NCI-H2196 (cell line): ENCODE results near the gene CCDC150.
"Not testable (repeated sequence)": the region's sequence is repeated elsewhere in the genome, so short reads cannot be mapped to it uniquely, and the experiment has no call there.

Source experiments
- DNase-seq: peaks from one replicate; lab custom pipeline; 2025; ENCODE audit not compliant: unreplicated experiment; lab: John Stamatoyannopoulos, UW

The CCDC150 gene

DNA sequence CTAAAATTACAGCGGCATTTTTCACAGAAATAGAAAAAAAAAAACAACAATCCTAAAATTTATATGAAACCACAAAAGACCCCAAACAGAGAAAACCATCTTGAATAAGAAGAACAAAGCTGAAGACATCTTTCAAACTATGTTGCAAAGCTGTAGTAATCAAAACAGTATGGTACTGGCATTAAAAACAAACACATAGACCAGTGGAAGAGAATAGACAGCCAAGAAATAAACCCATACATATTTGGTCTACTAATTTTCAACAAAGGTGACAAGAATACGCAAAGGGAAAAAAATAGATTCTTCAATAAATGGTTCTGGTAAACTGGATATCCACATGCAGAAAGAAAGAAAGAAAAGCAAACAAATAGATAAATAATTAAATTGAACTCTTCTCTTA lies 9.0 kb upstream of the CCDC150 start:
- no peak for DNase-seq

DNA sequence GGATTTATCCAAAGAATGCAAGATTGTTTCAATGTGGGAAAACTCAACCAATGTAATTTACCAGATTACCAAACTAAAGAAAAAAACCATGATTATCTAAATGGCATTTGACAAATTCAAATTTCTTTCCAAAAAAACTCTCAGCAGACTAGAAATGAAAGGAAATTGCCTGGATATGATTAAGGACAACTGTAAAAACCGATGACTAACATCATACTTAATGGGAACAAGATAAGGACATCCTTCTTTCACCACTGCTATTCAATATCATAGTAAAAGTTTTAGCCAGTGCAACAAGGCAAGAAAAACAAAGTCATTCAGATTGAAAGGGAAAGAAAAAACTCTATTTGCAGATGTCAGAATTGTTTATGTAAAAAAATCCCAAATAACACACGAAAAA lies 4.4 kb upstream of the CCDC150 start:
- DNase-seq: no peak

DNA sequence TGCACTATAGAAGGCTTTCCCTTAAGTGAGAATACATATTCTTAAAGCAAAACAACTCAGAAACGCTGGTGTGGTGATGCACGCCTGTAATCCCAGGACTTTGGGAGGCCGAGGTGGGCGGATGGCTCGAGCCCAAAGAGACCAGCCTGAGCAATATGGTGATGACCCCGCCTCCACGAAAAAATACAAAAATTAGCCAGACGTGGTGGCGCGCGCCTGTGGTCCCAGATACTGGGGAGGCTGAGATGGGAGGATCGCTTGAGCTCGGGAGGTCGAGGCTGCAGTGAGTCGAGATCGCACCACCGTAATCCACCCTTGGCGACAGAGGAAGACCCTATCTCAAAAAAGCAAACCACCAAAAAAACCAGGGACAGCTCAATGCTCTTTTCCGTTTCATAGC lies 750 bp upstream of the CCDC150 start:
- DNase-seq: no peak

DNA sequence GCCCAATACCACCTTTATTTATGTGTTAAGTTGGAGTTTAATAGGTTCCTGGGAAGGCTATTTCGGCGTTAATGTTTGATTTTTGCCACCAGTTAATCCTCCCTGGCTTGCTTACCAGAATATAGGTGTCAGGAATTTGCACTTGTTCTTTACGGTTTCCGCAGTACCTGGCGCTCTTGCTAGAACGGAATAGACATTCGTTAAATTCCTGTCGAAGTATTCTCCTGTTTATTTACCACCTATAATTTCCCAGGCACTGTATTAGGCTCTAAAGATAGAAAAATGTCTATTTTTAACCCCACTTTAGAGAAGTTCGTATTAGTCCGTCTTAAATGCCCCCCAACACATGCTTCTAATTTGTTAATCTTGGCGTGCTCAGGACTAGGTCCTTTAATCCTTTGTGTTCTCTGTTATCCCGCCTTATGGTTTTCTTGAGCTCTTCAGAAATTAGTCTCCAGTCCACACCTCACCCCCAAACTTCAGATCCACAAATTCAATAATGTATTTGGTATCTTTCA lies 575 bp downstream of the CCDC150 start:
- DNase-seq: no peak

DNA sequence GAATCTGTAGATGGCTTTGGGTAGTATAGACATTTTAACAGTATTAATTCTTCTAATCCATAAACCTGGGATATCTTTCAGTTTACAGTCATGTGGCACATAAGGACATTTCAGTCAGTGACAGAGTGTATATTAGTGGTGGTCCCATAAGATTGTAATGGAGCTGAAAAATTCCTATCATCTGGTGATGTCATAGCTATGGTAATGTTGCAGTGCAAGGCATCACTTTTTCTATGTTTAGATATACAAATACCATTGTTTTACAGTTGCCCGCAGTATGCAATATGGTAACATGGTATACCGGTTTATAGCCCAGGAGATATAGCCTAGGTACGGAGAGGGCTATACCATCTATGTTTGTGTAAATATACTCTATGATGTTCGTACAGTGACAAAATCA lies 9.7 kb downstream of the CCDC150 start:
- DNase-seq: no peak

DNA sequence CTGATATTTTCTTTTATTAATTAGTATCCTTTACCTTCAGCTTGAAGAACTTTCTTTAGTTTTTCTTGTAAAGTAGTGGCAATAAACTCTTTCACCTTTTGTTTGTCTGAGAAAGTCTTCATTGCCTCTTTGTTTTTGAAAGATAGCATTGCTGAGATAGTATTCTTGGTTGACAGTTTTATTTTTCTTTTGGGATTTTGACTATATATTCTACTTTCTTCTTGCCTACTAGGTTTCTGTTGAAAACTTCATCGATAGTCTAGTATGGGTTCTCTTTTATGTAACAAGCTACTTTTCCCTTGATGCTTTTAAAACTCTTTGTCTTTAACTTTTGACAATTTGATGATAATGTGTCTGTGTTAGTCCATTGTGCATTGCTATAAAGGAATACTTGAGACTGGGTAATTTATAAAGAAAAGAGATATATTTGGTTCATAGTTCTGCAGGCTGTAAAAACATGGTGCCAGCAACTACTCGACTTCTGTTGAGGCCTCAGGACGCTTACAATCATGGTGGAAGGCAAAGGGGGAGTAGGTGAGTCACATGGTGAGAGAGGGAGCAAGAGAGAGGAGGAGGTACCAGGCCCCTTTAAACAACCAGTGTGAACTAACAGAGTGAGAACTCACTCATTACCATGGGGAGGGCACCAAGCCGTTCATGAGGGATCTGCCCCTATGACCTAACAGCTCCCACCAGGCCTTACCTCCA lies 12.0 kb downstream of the CCDC150 start:
- DNase-seq: no peak

DNA sequence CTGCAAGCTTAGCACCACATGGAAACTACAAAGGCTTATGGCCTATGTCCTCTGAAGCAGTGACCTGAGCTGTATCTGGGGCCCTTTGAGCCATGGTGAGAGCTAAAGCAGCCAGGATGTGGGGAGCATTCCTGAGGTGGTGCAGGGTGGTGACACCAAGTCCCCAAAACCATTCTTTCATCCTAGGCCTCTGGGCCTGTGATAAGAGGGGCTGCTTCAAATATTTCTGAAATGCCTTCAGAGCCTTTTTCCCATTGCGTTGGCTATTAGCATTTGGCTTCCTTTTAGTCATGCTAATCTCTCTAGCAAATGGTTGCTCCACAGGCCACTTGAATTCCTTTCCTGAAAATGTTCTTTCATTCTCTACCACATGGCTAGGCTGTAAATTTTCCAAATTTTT lies 13.4 kb downstream of the CCDC150 start:
- DNase-seq: no peak

DNA sequence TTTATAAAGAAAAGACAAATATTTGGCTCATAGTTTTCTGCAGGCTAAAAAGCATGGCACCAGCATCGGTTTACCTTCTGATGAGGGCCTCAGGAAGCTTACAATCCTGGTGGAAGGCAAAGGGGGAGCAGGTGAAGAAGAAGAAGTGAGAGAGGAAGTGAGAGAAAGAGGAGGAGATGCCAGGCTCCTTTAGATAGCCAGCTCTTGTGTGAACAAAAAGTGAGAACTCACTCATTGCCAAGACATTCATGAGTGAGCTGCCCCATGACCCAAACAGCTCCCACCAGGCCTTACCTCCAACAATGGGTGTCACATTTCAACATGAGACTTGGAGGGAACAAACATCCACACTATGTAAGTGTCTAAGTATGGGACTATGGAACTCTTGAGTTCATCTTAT lies 14.3 kb downstream of the CCDC150 start:
- DNase-seq: no peak

DNA sequence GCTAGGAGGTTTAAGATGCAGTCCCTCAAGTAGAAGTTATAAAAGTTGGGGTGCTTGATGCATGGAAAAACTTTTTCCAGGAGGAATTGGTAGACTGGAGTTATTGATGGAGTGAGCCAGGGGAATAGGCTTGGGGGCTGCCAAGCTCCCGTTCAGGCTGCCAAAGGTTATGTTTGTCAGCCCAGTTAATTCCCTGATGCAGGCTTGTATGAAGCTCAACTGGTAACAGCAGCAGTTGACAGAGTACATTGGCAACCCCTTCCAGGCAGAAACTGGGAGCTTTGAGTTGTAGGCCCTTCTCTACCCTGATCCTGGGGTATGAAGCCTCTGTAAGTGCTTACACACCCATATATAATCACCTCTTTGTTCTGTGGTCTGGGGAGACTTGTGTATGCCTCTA lies 16.2 kb downstream of the CCDC150 start:
- no peak for DNase-seq

DNA sequence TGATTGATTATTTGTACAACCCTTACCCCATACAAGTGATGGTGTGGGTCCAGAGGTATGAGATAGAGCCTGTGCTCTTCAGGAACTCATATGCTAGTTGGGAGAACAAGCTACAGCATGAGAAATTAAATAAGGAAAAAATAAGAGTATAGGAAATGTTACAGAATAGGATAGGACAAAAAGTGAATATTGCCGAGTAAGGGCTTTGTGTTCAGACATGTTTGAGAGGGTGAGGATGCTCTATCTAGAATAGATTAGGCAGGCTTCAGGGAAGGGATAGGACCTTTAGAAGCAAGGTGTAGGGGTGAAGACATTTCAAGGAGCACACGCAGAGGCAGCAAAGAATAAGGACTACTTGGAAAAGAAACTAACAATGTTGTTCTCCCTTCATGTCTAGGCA lies 17.8 kb downstream of the CCDC150 start:
- no peak for DNase-seq

DNA sequence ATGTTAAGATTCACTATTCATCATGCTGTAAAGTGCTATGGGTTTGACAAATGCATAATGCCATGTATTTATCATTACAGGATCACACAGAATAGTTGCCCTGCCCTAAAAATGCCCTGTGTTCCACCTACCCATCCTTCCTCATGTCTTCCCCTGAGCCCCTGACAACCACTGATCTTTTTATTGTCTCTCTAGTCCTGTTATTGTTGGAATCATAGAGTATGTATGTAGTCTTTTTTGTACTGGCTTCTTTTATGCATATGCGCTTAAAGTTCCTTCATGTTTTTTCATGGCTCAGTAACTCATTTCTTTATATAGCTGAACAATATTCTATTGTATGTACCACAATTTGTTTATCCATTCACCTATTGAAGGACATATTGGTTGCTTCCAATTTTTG lies 20.3 kb downstream of the CCDC150 start:
- DNase-seq: no peak

DNA sequence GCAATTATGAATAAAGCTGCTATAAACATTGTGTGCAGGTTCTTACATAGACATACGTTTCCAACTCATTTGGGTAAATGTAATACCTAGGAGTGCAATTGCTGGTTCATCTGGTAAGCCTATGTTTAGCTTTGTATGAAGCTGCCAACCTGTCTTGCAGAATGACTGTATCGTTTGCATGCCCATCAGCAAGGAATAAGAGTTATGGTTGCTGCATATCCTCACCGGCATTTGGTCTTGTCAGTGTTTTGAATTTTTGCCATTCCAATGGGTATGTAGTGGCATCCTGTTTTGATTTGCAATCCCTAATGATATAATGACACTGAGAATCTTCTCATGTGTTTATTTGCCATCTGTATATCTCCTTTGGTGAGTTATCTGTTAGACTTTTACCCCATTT lies 20.7 kb downstream of the CCDC150 start:
- no peak for DNase-seq

DNA sequence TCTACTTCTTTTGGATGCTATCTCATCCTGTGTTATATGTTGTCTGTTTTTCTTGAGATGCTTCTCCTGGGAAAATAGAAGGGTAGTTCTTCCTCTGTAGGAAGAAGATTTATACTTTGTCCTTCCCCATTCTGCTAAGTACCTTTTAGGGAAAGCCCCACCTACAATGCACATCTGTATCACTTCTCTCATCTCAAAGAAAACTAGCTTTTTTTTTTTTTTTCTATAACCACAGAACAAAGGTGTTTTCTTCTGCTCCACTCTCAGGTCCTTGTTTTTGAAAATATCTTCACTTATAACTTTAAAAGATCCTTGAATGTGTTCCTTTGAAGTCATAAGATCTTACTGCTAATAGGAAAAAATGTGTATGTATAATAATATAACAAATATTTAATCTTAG lies 30.8 kb downstream of the CCDC150 start:
- no peak for DNase-seq

DNA sequence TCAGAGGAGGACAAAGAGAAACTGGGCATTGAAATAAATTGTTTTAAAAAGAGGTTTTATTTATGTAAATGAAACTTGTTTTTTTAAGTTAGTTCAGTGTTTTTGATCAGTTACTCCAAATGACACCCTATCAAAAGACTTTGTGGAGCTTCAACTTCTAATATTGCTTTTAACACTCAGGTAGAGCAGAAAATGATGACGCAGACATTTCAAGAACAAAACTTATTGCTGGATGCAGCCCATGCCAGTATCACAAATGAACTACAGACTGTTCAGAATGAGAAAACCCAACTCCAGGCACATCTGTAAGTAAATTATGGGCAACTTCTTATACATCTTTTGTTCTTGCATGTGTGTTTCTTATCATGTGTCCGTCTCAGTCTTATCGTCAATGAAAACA lies 36.4 kb downstream of the CCDC150 start:
- no peak for DNase-seq

DNA sequence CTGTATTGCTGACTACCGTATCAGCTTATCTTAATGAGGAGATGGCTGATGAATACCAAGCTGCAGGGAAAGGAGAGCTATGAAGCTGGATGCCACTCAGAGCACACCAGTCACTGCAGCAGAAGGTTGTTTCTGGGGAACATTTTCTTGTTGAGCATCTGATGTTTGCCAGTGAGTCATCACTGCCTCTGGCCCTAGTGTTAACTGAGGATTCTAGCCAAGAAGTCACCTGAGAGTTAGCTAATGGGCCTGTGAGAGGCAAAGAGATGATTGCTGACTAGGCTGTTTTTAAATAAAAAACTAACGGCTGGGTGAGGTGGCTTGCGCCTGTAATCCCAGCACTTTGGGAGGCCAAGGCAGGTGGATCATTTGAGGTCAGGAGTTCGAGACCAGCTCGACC lies 37.9 kb downstream of the CCDC150 start:
- DNase-seq: peak; percentile 58

DNA sequence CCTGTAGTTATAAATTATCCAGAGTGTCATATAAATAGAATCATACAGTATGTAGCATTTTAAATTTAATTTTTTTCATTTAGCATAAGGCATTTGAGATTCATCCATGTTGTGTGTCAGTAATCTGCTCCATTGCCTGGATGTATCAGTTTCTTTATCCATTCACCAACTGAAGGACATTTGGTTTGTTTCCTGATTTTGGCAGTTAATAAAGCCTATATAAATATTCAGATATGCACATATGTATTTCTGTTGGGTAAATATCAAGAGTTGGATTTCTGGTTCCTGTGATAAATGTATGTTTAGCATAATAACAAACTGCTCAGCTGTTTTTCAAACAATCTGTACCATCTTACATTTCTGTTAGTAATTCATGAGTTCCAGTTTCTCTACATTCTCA lies 39.9 kb downstream of the CCDC150 start:
- no peak for DNase-seq

DNA sequence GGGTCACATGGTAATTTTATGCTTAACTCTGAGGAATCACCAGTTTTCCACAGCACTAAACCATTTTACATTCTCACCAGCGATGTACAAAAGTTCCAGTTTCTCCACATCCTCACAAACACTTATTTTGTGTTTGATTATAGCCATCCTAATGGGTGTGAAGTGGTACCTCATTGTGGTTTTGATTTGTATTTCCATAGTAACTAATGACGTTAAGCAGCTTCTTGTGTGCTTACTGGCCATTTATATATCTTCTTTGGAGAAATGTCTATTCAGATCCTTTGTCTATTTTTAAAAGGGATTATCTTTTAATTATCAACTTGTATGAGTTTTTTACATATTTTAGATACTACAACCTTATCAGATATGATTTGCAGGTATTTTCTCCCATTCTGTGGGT lies 42.0 kb downstream of the CCDC150 start:
- DNase-seq: no peak

DNA sequence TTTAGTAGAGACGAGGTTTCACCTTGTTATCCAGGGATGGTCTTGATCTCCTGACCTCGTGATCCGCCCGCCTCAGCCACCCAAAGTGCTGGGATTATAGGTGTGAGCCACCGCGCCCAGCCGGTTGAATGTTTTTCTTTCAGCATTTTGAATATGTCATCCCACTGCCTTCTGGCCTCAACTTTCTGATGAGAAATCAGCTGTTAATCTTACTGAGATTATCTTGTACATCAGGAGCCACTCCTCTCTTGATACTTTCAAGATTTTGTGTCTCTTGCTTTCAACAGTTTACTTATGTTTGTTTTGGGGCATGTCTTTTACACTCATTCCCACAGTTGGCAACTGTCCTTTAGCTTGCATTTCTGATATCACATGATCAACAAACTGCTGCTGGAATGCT lies 46.3 kb downstream of the CCDC150 start:
- no peak for DNase-seq

DNA sequence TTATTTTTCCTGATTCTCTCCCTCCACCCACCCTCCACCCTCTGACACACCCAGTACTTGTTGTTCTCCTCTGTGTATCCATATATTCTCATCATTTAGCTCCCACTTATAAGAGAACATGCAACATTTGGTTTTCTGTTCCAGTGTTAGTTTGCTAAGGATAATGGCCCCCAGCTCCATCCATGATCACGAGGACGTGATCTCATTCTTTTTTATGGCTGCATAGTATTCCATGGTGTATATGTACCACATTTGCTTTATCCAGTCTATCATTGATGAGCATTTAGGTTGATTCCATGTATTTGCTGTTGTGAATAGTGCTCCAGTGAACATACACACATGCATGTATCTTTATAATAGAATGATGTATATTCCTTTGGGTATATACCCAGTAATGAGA lies 47.2 kb downstream of the CCDC150 start:
- DNase-seq: not testable (repeated sequence)

DNA sequence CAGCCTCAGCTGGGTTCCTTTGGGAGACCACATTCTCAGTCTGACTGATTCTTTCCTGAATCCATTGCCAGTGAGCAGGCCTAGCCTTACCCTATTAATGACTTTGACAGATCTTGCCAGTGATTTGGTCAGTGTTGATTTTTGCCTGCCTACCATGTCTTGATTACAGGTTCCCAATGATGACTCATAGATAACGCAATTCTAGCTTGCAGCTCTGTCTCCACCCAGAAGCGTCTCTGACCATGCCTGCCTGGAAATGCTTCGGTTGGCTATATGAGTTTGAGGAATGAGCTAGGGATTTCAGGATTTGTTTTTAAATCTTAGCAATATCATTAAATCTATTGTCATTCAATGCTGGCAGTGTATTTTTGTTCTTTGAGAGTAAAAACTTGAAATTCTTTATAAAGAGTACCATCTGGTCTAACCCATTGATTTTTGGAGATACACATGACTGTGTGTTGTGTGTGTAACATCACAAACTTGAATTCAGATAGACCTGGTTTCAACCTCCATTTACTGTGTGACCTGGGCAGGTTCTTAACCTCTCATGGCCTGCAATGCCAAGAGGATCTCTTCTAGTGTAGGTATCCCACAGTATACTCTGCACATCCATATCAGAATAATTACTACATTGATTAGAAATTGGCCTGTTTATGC lies 57.0 kb downstream of the CCDC150 start:
- peak; percentile 18 for DNase-seq

DNA sequence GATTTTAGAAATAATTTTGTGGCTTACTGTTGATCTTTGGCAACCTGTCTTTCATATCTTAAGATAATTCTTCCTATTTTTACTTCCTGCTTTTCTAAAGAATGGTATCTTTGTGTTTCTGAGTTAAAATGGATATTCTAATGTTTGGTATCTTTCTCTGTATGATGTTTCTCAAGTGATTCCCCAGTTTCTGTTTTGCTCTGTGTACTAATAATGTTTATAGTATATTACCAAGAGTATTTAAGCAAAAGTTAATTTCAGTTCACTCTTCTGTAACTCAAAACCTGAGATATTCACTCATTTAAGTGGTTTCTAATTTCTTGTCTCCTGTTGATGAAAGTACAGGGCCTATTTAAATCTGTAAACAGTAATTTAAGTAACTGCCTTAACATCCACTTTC lies 58.3 kb downstream of the CCDC150 start:
- DNase-seq: no peak

DNA sequence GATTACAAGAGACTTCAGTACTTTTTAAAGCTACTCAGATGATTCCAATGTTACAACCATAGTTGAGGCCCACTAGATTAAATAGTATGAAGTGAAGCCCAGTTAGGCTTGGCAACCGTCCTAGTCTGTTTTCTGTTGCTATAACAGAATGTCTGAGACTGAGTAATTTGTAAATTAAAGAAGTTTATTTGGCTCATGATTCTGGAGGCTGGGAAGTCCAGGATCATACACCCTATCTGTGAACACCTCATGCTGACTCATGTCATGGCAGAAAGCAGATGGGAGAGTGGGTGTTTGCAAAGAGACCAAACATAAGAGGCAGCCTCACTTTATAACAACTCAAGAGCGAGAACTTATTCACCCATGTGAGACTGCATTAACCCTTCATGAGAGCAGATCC lies 63.1 kb downstream of the CCDC150 start:
- DNase-seq: no peak

DNA sequence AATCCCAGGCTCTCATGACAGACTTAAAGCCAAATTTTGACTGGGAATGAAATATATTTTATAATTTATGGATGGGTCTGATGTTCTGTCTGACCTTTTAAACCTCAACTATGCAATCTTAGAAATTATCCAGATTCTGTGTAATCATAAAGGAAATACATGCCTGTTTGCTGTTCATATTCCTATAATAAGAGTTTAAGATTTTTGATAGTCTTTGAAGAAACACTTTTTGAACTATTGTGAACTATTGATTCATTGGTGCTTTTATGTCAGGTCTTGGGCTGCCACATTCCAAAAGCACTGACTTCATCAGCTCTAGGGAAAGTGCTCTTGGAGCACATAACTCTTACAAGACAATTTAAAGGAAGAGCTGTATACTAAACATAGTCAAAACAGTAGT lies 64.2 kb downstream of the CCDC150 start:
- DNase-seq: no peak
